ENCODE measurements around the gene WDR6. TPM values are rescaled to one million over a fixed set of nuclear protein-coding genes. Genes with fewer than 3 reads are reported as not detected.

The WDR6 gene
- total RNA-seq, 3 donors from 2014 or later (not counting 1 experiment from before 2014, with no cell fraction given): 113 to 167 (median 129) TPM

GRCh38 chr3:49028673-49029562, 21.7 kb downstream of the WDR6 start, which contains the start of gene IMPDH2:
TSS of gene IMPDH2 (minus strand) at chr3:49029398. CDS start at chr3:49029350, 48 bp downstream.
- Histone ChIP-seq H3K4me1 (ENCODE audit: control insufficient read depth, insufficient read depth, low read length) (peaks cover 14% of the 10 kb centered on the region), H3K27ac (ENCODE audit: low read length) (peak within 1 kb of the TSS; percentile 91), H3K4me3 (ENCODE audit: low read length) (peak within 1 kb of the TSS; percentile 65), H3K9me3 (ENCODE audit: control insufficient read depth, insufficient read depth, low read length) (no peaks in the 10 kb centered on the region), H3K36me3 (ENCODE audit: control insufficient read depth, insufficient read depth, low read length) (peaks cover 58% of the 10 kb centered on the region), H3K27me3 (ENCODE audit: control insufficient read depth, insufficient read depth, low read length) (no peaks in the 10 kb centered on the region)
- Mint-ChIP-seq H3K4me1 (peaks cover 23 to 35% of the 10 kb centered on the region in 2 donors), H3K9me3 (no peaks in the 10 kb centered on the region), H3K27ac (peak within 1 kb of the TSS; percentile 99 to 100), H3K36me3 (peaks cover 13% of the 10 kb centered on the region), H3K27me3 (ENCODE audit: low read depth in 2 of 2) (no peaks in the 10 kb centered on the region), H3K4me3 (peak within 1 kb of the TSS; percentile 96)
- ATAC-seq (peak; percentile 96 to 99 (median 96)), DNase-seq (peak; percentile 94 to 98)
- 2% methylated on average over 55 of the region's 55 CpGs for WGBS (ENCODE audit: insufficient coverage)
- peak; percentile 13 for TF ChIP-seq CTCF (IDR thresholded peaks at IDR 0.05)
- intact Hi-C loops (cut with micrococcal nuclease): loop anchor here (1.0 kb wide), 1 partner anchor 8 kb away; no protein-coding TSS in a partner anchor

DNA sequence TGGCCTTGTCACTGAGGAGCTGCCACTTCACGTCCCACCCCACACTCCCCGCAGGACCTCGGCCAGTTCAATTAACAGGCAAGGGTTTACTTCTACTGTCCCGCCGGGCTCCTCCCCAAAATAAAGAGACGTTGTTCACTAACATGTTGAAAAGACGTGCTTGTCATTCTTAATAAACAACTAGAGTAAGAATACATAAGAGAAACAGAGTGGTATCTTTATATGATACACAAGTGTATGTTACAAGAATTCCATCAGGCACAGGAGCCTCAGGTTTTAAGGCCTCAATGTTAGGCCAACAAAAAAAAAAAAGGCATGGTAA, 22.3 kb downstream of the WDR6 start:
- peaks cover 57% of the 10 kb centered on the region for H3K36me3 ChIP-seq (ENCODE audit: control insufficient read depth, insufficient read depth, low read length)

DNA sequence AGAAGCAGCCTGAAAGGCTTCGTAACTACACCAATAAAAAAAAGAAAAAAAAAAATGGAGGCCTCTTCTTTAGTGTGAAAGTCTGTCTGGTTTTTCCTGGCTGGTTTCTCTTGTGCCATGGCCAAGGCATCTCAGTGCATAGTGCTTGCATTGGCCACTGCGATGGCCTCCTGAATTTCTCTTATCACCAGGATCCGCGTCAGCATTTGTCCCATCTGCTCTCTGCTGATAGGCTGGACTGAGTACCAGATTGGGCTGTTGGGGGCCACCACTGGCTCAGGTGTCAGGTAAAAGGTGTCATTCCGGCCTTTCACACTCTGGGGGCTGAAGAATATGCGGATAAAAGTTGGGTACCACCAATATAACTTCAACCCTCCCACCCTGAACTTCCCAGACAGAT, 23.1 kb downstream of the WDR6 start:
- ATAC-seq (no peak), DNase-seq (no peak)
- Mint-ChIP-seq H3K4me3 (no peak overlapping the region), H3K9me3 (no peaks in the 10 kb centered on the region), H3K27ac (peak overlapping the region; percentile 99 to 100), H3K36me3 (peaks cover 13% of the 10 kb centered on the region), H3K4me1 (peaks cover 23 to 33% of the 10 kb centered on the region in 2 donors), H3K27me3 (ENCODE audit: low read depth in 2 of 2) (no peaks in the 10 kb centered on the region)
- no peaks in the 10 kb centered on the region for H3K27me3 ChIP-seq (ENCODE audit: control insufficient read depth, insufficient read depth, low read length)
- H3K27ac ChIP-seq (ENCODE audit: low read length): no peak overlapping the region
- intact Hi-C loops (cut with micrococcal nuclease): no loop called here
- TF ChIP-seq CTCF (IDR thresholded peaks at IDR 0.05): no peak
- 97% methylated on average over 6 of the region's 6 CpGs for WGBS (ENCODE audit: insufficient coverage)
- peaks cover 54% of the 10 kb centered on the region for H3K36me3 ChIP-seq (ENCODE audit: control insufficient read depth, insufficient read depth, low read length)
- H3K4me3 ChIP-seq (ENCODE audit: low read length): no peak overlapping the region
- peaks cover 14% of the 10 kb centered on the region for H3K4me1 ChIP-seq (ENCODE audit: control insufficient read depth, insufficient read depth, low read length)
- H3K9me3 ChIP-seq (ENCODE audit: control insufficient read depth, insufficient read depth, low read length): no peaks in the 10 kb centered on the region

More for the DNA sequence above, 22.3 kb downstream of the WDR6 start:
- intact Hi-C loops (cut with micrococcal nuclease): loop anchor here (1.0 kb wide), 1 partner anchor 8 kb away; no protein-coding TSS in a partner anchor
- H3K4me3 ChIP-seq (ENCODE audit: low read length): peak overlapping the region; percentile 65
- Mint-ChIP-seq H3K4me1 (peaks cover 23 to 35% of the 10 kb centered on the region in 2 donors), H3K27me3 (ENCODE audit: low read depth in 2 of 2) (no peaks in the 10 kb centered on the region), H3K36me3 (peaks cover 13% of the 10 kb centered on the region), H3K27ac (peak overlapping the region; percentile 99 to 100), H3K9me3 (no peaks in the 10 kb centered on the region), H3K4me3 (peak overlapping the region; percentile 96)
- DNase-seq (no peak), ATAC-seq (no peak)
- peaks cover 14% of the 10 kb centered on the region for H3K4me1 ChIP-seq (ENCODE audit: control insufficient read depth, insufficient read depth, low read length)
- TF ChIP-seq CTCF (IDR thresholded peaks at IDR 0.05): no peak
- no peaks in the 10 kb centered on the region for H3K9me3 ChIP-seq (ENCODE audit: control insufficient read depth, insufficient read depth, low read length)
- H3K27ac ChIP-seq (ENCODE audit: low read length): peak overlapping the region; percentile 91
- no peaks in the 10 kb centered on the region for H3K27me3 ChIP-seq (ENCODE audit: control insufficient read depth, insufficient read depth, low read length)
- WGBS (ENCODE audit: insufficient coverage): 4% methylated on average over 6 of the region's 7 CpGs

All from natural killer cell (primary cell).